ENCODE measurements around the gene GIMAP2.
"Not testable (repeated sequence)": the region's sequence is repeated elsewhere in the genome, so short reads cannot be mapped to it uniquely, and the experiment has no call there.

The GIMAP2 gene

GRCh38 chr7:150678601-150679000 is 6.9 kb upstream of the GIMAP2 start:
- peak; percentile 52 for DNase-seq

DNA sequence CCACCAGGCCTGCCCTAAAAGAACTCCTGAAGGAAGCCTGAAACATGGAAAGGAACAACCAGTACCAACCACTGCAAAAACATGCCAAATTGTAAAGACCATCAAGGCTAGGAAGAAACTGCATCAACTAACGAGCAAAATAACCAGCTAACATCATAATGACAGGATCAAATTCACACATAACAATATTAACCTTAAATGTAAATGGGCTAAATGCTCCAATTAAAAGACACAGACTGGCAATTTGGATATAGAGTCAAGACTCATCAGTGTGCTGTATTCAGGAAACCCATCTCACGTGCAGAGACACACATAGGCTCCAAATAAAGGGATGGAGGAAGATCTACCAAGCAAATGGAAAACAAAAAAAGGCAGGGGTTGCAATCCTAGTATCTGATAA is 5.1 kb upstream of the GIMAP2 start:
- DNase-seq, result not testable (repeated sequence)

DNA sequence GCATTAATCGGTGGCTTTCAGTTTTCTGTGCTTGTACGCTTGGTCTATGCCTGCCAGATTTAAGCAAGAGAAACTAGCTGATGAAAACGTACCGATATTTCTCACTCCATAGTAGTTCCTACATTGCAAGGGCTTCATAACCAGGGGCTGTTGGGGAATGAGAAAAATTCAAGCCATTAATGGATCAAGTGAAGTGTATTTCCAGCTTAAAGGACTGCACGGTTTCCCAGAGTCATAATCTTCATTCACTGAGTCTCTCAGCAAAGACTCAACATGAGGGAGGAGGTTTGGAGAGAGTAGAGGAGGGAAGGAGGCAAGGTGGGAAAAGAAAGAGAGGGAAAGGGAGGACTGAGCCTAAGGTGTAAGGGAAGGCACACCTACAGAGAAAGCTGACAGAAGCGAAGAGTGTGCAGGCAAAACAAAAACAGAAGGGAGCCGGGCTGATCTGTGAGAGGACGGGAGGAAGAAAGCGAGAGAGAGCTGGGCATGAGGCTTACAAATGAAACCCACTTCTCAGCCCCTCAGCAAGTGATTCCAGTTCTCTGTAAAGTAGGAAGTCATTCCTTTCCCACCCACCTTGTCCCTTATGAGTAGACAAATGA is 625 bp downstream of the GIMAP2 start:
- no peak for DNase-seq

- DNase-seq, result no peak
These were observed 3.1 kb downstream of the GIMAP2 start for GRCh38 chr7:150688630-150689029.

- no peak for DNase-seq
These were observed 10.1 kb downstream of the GIMAP2 start for GRCh38 chr7:150695654-150696053.

DNA sequence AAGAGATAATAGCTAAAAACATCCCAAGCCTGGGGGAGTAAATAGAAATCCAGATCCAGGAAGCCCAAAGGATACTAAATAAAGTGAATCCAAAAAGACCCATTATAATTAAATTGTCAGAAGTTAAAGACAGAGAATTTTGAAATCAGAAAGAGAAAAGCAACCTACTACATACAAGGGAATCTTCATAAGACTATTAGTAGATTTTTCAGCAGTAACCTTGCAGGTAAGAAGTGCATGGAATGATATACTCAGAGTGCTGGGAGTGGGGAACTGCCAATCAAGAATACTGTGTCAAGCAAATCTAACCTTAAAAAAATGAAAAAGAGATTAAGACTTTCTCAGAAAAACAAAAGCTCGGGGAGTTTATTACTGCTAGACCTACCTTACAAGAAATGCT is 17.7 kb downstream of the GIMAP2 start:
- DNase-seq, result no peak

- DNase-seq, result peak; percentile 45
These were observed 29.8 kb downstream of the GIMAP2 start for GRCh38 chr7:150715293-150715692.

DNA sequence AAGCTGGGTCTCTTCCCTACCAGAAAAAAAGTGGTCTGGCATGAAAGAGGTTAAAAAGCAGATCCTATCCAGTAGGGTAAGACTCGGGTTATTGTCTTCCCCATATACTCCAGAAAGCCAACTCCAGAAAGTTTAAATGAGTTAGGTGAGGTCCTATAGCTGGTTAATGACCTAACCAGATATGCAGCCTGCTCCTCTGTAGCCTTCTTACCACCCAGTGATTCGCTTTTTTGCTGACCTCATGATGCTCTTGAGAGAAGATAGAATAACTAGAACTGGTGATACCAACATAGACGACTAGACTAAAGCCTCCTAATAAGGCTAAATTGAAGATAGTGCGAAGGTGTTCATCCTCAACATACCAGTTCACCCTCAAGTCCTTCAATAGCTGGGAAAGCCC is 30.2 kb downstream of the GIMAP2 start:
- no peak for DNase-seq

GRCh38 chr7:150716368-150716767 is 30.9 kb downstream of the GIMAP2 start, which contains the start of gene GIMAP1:
Gene GIMAP1 (plus strand): TSS chr7:150716613. CDS start chr7:150719048, 2,435 bp downstream.
- peak; percentile 65 for DNase-seq

DNA sequence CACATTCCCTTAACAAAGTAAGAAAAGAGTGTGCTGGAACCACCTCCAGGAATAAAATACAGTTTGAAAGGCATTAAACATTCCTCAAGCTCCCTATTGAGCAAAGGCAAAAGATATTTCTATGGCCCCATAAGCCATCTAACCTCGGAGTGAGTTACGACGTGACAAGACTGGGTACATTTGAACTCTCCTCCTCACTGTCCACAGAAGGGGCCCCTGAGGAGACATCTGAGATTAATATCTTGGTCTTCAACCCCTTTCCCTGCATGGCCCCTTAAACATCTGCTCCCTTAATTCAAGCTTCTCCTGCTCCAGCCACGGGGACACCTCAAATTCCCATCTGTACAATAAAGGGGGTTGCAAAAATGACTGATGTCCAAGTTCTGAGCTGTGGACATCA is 31.4 kb downstream of the GIMAP2 start:
- no peak for DNase-seq

GRCh38 chr7:150717814-150718420 is 32.4 kb downstream of the GIMAP2 start:
- no peak for DNase-seq

DNA sequence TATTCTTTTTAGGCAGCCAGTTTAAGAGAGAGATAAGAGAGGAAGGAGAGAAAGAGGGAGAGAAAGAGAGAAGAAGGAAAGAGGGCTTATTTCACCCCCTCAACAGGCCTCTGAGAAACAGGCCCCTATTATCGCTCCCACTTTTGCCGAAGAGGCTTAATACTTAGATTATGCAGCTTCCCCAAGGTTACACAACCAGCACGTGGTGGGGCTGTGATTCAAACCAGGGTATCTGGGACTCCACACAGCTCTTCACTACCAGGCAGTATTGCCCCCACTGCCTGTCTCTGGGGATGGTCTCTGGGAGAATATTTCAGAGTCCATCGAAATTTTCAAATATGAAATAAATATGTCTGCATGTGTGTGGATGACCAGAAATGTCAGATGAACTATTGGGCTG is 33.9 kb downstream of the GIMAP2 start:
- no peak for DNase-seq

- DNase-seq, result no peak
These were observed 34.7 kb downstream of the GIMAP2 start for GRCh38 chr7:150719960-150720891.

- DNase-seq, result no peak
These were observed 36.5 kb downstream of the GIMAP2 start for GRCh38 chr7:150721970-150722373.

DNA sequence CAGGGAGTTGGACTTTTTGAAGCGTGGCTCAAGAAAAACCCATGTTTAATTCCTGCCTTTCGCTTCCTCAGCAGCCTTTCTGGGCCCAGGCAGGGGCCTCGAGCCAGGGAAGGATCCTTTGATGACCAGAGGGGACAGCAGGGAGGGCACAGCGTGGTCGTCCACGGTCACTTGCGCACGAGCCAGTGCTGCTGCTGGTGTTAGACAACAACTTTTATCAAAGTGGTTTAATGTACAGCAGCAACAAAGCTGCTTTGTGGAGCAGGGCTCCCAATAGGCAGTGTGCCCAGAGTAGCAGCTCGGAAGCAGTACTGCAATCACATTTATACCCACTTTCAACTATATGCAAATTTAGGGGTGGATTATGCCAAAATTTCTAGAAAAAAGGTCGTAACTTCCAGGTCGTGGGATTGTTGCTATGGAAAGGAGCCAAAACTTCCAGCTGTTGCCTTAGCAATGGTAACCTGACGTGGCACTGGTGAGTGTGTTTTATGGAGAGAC is 37.0 kb downstream of the GIMAP2 start:
- no peak for DNase-seq

DNA sequence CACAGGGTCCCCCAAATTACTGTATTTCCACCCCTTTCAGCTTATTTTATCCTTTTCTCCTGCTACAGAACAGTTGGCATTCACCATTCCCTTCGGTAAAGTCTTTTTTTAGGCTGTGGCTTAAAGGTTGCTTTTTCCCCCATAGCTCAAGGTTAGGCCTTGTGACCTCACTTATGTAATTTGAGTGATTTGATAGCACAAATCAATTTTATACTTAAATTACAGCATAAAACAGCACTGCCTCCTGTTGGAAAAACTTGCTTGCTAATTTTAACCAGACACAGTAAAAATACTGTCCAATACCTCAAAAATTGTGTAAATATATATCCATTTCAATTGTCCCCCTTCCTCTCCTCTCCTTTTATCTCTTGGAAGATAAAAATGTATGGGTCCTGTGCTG is 38.0 kb downstream of the GIMAP2 start:
- no peak for DNase-seq

- DNase-seq, result no peak
These were observed 41.9 kb downstream of the GIMAP2 start for GRCh38 chr7:150727381-150727780.

GRCh38 chr7:150728011-150728410 is 42.5 kb downstream of the GIMAP2 start:
- no peak for DNase-seq

GRCh38 chr7:150728609-150729008 is 43.1 kb downstream of the GIMAP2 start:
- no peak for DNase-seq

- no peak for DNase-seq
These were observed 46.4 kb downstream of the GIMAP2 start for GRCh38 chr7:150731916-150732315.

DNA sequence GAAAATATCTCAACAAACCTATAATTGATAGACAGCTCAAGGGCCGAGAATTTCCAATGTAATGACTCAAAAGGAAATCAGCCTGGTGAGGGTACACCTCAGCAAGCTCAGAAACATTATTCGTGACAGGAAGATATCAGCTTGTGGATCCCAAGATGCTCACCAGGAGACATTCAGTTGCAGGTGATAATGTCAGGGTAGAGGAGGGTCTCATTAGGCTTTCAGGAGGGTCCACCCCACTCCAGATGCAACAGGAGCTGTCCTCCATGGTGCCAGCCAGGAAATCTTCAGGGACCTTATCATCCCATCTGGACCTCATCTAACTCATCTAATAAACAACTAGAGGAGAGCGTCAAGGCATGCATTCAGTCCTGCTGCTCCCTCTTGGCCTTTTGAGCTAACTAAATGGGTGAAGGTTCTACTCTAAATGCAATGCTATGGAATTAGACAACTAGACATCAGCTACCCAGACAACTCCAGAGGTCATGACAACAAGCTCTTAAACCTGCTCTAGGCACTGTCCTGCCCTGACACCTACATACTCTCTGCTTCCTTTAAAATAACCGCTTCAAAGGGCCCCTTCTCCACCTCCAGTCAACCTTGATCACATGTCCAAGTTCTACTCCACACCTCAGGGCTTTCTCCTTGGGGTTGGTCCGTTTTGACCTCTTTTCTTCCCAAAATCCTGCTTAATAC is 47.4 kb downstream of the GIMAP2 start:
- DNase-seq, result no peak

- DNase-seq, result no peak
These were observed 48.1 kb downstream of the GIMAP2 start for GRCh38 chr7:150733482-150734095.

DNA sequence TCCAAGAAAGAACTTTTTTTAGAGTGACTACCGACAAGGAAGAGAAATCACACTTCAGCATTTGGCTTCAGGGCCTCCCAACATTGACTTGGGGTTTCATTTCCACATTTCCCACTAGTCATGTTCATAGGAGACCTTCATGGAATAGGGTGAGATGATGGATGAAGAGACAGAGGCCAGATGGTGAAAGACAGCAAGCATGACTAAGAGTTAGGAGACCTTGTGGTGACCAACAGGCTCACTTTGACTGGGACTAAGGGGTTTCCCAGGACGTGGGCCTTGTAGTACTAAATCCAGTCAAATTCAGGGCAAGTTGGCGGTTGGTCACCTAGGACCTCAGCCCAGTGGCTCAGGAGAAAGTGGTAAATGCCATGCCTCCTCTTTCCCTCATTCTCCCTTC is 48.7 kb downstream of the GIMAP2 start:
- peak; percentile 71 for DNase-seq

Data from stimulated activated CD4-positive, alpha-beta T cell treated with anti-CD3 and anti-CD28 coated beads, Interleukin-1b, Interleukin-23, amount 100 ng/mL, for 48 hours (primary cell).